ENCODE results near the gene ADPRS.
A peak's percentile ranks its signal among the peaks of the same experiment; 100 is the strongest.

ADPRS gene

GRCh38 chr1:36088577-36089392, at the start of gene ADPRS:
ADPRS (plus strand) TSS chr1:36088892; CDS start chr1:36088905, 13 bp downstream.
- Histone ChIP-seq H4K20me1 (ENCODE audit: insufficient read depth, low read length, poor library complexity, severe bottlenecking) (peaks cover 15% of the 10 kb centered on the region), H3K4me2 (ENCODE audit: low read depth, low read length, poor library complexity, severe bottlenecking) (peak within 1 kb of the TSS; percentile 100), H3K4me3 (ENCODE audit: low read length, poor library complexity, severe bottlenecking) (peak within 1 kb of the TSS; percentile 93), H3K9me2 (replicated peaks; ENCODE audit: low read depth, low read length) (no peaks in the 10 kb centered on the region), H3K9ac (ENCODE audit: low read depth, low read length, poor library complexity, severe bottlenecking) (peak within 1 kb of the TSS; percentile 84), H3K4me1 (ENCODE audit: insufficient read depth, low read length, poor library complexity, severe bottlenecking) (peaks cover 14% of the 10 kb centered on the region), H3K36me3 (ENCODE audit: insufficient read depth, low read length) (peaks cover 16% of the 10 kb centered on the region; the same call in 1 of the 2 replicates), H3K9me3 (ENCODE audit: insufficient read depth, low read depth, low read length) (no peaks in the 10 kb centered on the region), H3K79me2 (ENCODE audit: insufficient read depth, low read length) (peaks cover 41% of the 10 kb centered on the region), H3K27me3 (ENCODE audit: insufficient read depth, low read length, poor library complexity, severe bottlenecking) (no peaks in the 10 kb centered on the region), H3F3A (ENCODE audit: low read depth) (no peaks in the 10 kb centered on the region), H2AFZ (ENCODE audit: low read length) (peak within 1 kb of the TSS; percentile 100)
- TF ChIP-seq CTCF (conservative IDR thresholded peaks at IDR 0.05; ENCODE audit: low read length) (peak; percentile 85), EZH2phosphoT487 (IDR thresholded peaks at IDR 0.05; ENCODE audit: borderline replicate concordance) (no peak)

- no peak overlapping the region for H3K4me2 ChIP-seq (ENCODE audit: low read depth, low read length, poor library complexity, severe bottlenecking)
- no peaks in the 10 kb centered on the region for H3K79me2 ChIP-seq (ENCODE audit: insufficient read depth, low read length)
- no peaks in the 10 kb centered on the region for H3K9me3 ChIP-seq (ENCODE audit: insufficient read depth, low read depth, low read length)
- TF ChIP-seq CTCF (conservative IDR thresholded peaks at IDR 0.05; ENCODE audit: low read length) (no peak), EZH2phosphoT487 (IDR thresholded peaks at IDR 0.05; ENCODE audit: borderline replicate concordance) (no peak)
- H3F3A ChIP-seq (ENCODE audit: low read depth): no peaks in the 10 kb centered on the region
- H3K36me3 ChIP-seq (ENCODE audit: insufficient read depth, low read length): peaks cover 44% of the 10 kb centered on the region; the same call in 1 of the 2 replicates
- no peak overlapping the region for H2AFZ ChIP-seq (ENCODE audit: low read length)
- H3K9me2 ChIP-seq (replicated peaks; ENCODE audit: low read depth, low read length): no peaks in the 10 kb centered on the region
- H3K4me3 ChIP-seq (ENCODE audit: low read length, poor library complexity, severe bottlenecking): no peak overlapping the region
- H4K20me1 ChIP-seq (ENCODE audit: insufficient read depth, low read length, poor library complexity, severe bottlenecking): no peaks in the 10 kb centered on the region
- no peaks in the 10 kb centered on the region for H3K4me1 ChIP-seq (ENCODE audit: insufficient read depth, low read length, poor library complexity, severe bottlenecking)
- H3K27me3 ChIP-seq (ENCODE audit: insufficient read depth, low read length, poor library complexity, severe bottlenecking): no peaks in the 10 kb centered on the region
- no peak overlapping the region for H3K9ac ChIP-seq (ENCODE audit: low read depth, low read length, poor library complexity, severe bottlenecking)
These were observed 48.5 kb upstream of the ADPRS start for GRCh38 chr1:36040238-36040637.

- Histone ChIP-seq H3K27me3 (ENCODE audit: insufficient read depth, low read length, poor library complexity, severe bottlenecking) (no peaks in the 10 kb centered on the region), H3K36me3 (ENCODE audit: insufficient read depth, low read length) (peaks cover 16% of the 10 kb centered on the region), H3K79me2 (ENCODE audit: insufficient read depth, low read length) (no peaks in the 10 kb centered on the region), H3F3A (ENCODE audit: low read depth) (no peaks in the 10 kb centered on the region), H2AFZ (ENCODE audit: low read length) (no peak overlapping the region), H3K4me2 (ENCODE audit: low read depth, low read length, poor library complexity, severe bottlenecking) (no peak overlapping the region), H3K9me3 (ENCODE audit: insufficient read depth, low read depth, low read length) (no peaks in the 10 kb centered on the region), H3K4me3 (ENCODE audit: low read length, poor library complexity, severe bottlenecking) (no peak overlapping the region), H3K9ac (ENCODE audit: low read depth, low read length, poor library complexity, severe bottlenecking) (no peak overlapping the region), H3K4me1 (ENCODE audit: insufficient read depth, low read length, poor library complexity, severe bottlenecking) (no peaks in the 10 kb centered on the region), H4K20me1 (ENCODE audit: insufficient read depth, low read length, poor library complexity, severe bottlenecking) (no peaks in the 10 kb centered on the region), H3K9me2 (replicated peaks; ENCODE audit: low read depth, low read length) (no peaks in the 10 kb centered on the region)
- no peak for TF ChIP-seq CTCF (conservative IDR thresholded peaks at IDR 0.05; ENCODE audit: low read length)
- TF ChIP-seq EZH2phosphoT487 (IDR thresholded peaks at IDR 0.05; ENCODE audit: borderline replicate concordance): no peak
These were observed 36.9 kb upstream of the ADPRS start for GRCh38 chr1:36051821-36052220.

Measured in Loucy (cell line).